Hematopoietic multipotent progenitor cell treated with erythropoietin and hydrocortisone succinate and interleukin-3 and kit ligand, for 4 days (in vitro differentiated cells): Measurements from ENCODE around the gene CMYA5.
"Not testable (repeated sequence)": the region's sequence is repeated elsewhere in the genome, so short reads cannot be mapped to it uniquely, and the experiment has no call there.

Experiments
- DNase-seq: peaks from one replicate; pipeline ENCODE4 v3.0.0-alpha.2; 2015

The CMYA5 gene

GRCh38 chr5:79689541-79690466 is at the start of gene CMYA5:
CMYA5 (plus strand) TSS chr5:79689836; CDS start chr5:79689908, 72 bp downstream.
- DNase-seq = no peak

GRCh38 chr5:79640571-79641055 is 49.0 kb upstream of the CMYA5 start:
- no peak for DNase-seq

GRCh38 chr5:79641414-79641813 is 48.2 kb upstream of the CMYA5 start:
- no peak for DNase-seq

GRCh38 chr5:79642210-79642609 is 47.4 kb upstream of the CMYA5 start:
- no peak for DNase-seq

- no peak for DNase-seq
These were observed 35.8 kb upstream of the CMYA5 start for GRCh38 chr5:79653843-79654242.

- DNase-seq = no peak
These were observed 26.4 kb upstream of the CMYA5 start for GRCh38 chr5:79663212-79663611.

GRCh38 chr5:79666758-79667157 is 22.9 kb upstream of the CMYA5 start:
- DNase-seq = no peak

GRCh38 chr5:79672392-79672791 is 17.2 kb upstream of the CMYA5 start:
- no peak for DNase-seq

GRCh38 chr5:79676354-79676753 is 13.3 kb upstream of the CMYA5 start:
- DNase-seq = not testable (repeated sequence)

- not testable (repeated sequence) for DNase-seq
These were observed 7.5 kb upstream of the CMYA5 start for GRCh38 chr5:79682102-79682501.

- DNase-seq = no peak
These were observed 4.9 kb upstream of the CMYA5 start for GRCh38 chr5:79684782-79685181.

- no peak for DNase-seq
These were observed 4.0 kb upstream of the CMYA5 start for GRCh38 chr5:79685627-79686026.

GRCh38 chr5:79686799-79687198 is 2.8 kb upstream of the CMYA5 start:
- DNase-seq = no peak

- DNase-seq = no peak
These were observed 1.7 kb upstream of the CMYA5 start for GRCh38 chr5:79687889-79688288.

GRCh38 chr5:79691007-79691406 is 1.4 kb downstream of the CMYA5 start:
- DNase-seq = no peak

GRCh38 chr5:79692596-79692995 is 3.0 kb downstream of the CMYA5 start:
- no peak for DNase-seq

- DNase-seq = no peak
These were observed 4.5 kb downstream of the CMYA5 start for GRCh38 chr5:79694183-79694582.

GRCh38 chr5:79694652-79695051 is 5.0 kb downstream of the CMYA5 start:
- peak; percentile 58 for DNase-seq

- DNase-seq = no peak
These were observed 5.9 kb downstream of the CMYA5 start for GRCh38 chr5:79695526-79695925.

- DNase-seq = peak; percentile 68
These were observed 7.9 kb downstream of the CMYA5 start for GRCh38 chr5:79697222-79698170.

GRCh38 chr5:79699763-79700400 is 10.2 kb downstream of the CMYA5 start:
- DNase-seq = no peak

- DNase-seq = peak; percentile 63
These were observed 13.2 kb downstream of the CMYA5 start for GRCh38 chr5:79702606-79703380.
